PFSK-1 (cell line): ENCODE data around the gene ZNF655.

Experiments used
- POLR2AphosphoS5 ChIP-seq: IDR thresholded peaks from 2 replicates; pipeline ENCODE4 v1.6.1; 2012; ENCODE audit warnings: low read depth, mild to moderate bottlenecking, control low read depth, low read length, moderate library complexity
- TAF1 ChIP-seq: IDR thresholded peaks from 2 replicates; pipeline ENCODE4 v1.6.1; 2012; ENCODE audit warnings: low read length, control low read depth, borderline replicate concordance; ENCODE audit not compliant: insufficient read depth

DNA sequence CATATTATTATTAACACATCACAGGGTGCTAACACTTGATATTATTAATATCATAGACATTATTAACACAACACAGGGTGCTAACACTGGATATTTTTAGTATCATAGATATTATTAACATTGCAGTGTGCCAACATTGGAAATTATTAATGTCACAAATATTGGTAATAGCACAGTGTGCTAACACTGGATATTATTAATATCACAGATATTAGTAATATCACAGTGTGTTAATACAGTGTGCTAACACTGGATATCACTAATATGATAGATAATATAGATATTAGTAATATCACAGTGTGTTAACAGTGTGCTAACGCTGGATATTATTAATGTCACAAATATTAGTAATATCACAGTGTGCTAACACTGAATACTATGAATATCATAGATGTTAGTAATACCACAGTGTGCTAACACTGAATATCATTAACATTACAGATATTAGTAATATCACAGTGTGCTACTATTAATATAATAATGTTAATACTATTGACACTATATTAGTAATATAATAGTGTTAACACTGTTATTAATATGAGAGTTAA is 38.0 kb downstream of the ZNF655 start:
- TF ChIP-seq POLR2AphosphoS5: no peak
- TF ChIP-seq TAF1: no peak
